ENCODE results near the gene IQGAP2.

Gene IQGAP2

DNA sequence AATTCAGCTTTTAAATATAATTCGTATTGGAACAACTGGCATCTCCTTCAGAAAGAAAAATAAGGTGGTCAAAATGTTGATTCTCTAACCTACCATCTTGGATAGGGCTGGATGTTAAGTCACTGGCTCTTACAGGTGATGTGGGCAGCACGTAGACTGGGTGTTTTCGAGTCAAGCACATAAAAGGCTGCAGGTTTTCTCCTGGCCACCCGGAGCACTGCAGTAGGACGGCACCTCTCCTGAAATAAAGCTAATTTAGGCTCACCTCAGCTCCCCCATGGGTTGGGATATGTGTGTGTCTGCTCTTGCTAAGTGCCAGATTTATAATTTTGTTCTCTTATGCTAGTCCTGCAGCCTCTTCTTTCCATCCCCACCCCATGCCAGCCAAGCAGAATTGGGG, 80.3 kb downstream of the IQGAP2 start:
- no peak for DNase-seq

DNA sequence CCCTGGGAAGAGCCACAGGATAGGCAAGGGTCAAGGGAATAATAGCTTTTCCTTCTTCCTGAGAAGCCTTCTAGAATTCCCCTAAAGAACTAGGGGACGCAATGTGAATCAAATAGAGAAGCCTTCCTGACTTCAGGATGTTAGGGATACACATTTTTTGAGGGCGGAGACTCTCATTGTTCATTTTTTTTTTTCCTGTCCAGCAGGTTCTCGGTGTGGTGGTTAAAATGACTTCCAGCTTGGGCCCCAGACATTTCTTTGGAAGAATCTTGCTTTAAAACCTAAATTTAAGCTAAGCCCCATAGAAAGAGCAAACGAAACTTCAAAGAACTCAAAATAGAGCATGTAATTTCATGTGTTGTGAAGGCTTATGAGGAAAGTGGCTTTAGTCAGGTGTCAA, 80.8 kb downstream of the IQGAP2 start:
- DNase-seq: no peak

DNA sequence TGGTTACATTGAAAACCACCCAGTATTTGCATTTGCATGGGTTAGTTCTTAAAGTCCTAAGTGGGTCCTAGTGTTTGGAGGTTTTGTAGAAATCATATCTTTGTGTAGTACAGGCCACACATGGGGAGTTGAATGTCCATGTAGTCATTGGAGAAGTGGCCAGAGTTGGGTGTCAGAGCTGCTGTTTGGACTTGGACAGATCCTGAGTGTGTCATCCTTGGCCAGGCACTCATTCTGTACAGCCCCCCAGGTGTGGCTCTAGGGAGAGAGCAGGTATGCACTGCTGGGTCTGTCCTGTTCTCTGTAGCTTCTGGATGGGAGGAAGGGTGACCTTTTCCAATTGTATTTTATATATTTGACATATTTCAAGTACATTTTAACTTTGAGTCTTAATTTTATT, 82.4 kb downstream of the IQGAP2 start:
- DNase-seq: no peak

DNA sequence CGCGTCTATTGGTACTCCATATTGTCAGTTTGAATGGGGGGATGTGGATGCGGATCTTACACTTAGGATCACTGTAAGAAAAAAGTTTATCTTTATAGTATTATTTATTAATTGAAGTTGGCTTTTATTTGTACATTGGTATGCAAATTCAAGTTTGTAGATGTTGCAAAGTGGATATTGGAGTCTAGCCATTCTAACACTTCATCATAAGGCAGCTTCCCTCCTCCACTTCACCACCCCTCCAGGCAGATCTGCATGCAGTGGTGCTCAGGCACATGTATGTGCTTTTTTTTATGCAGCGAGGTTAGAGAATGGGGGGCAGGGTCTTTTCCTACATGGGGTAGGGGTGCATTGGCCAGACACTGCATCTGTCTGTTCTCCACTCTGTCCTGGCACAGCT, 84.3 kb downstream of the IQGAP2 start:
- DNase-seq: no peak

DNA sequence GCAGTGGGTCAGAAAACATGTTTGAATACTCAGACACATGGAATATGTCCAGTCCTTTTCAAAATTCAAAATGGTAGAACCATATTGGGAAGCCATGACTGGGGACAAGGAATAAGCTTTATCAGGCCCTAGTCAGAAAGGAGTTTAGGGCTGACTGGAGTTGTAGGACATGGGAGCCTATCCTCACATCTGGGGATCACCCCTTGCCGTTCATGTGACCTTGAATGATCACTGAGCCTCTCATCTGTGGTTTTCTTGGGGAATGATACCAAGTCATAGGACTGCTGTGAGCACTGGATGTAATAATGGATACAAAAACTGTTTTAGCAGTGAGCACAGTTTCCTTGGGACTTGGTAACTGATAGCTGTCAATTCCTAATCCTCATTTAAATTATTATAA, 84.7 kb downstream of the IQGAP2 start:
- no peak for DNase-seq

DNA sequence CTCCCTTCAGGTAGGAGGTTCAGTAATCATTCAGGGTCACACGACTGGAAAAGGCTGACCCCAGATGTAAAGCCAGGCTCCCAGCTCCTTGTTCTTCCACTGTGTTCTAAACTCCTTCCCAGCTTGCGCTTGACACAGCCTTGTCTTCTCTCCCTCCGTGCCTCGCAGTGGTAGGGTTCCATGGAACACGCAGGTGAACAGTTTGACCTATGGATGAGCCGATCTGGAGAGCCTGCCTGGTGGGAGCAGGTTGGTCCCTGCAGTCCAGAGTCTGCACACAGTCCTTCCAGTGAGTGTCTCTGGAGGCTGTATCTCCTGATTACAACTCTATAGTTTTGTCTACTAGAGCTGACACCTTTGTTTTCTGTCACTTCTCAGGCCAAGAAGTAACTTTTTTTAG, 85.9 kb downstream of the IQGAP2 start:
- DNase-seq: no peak

DNA sequence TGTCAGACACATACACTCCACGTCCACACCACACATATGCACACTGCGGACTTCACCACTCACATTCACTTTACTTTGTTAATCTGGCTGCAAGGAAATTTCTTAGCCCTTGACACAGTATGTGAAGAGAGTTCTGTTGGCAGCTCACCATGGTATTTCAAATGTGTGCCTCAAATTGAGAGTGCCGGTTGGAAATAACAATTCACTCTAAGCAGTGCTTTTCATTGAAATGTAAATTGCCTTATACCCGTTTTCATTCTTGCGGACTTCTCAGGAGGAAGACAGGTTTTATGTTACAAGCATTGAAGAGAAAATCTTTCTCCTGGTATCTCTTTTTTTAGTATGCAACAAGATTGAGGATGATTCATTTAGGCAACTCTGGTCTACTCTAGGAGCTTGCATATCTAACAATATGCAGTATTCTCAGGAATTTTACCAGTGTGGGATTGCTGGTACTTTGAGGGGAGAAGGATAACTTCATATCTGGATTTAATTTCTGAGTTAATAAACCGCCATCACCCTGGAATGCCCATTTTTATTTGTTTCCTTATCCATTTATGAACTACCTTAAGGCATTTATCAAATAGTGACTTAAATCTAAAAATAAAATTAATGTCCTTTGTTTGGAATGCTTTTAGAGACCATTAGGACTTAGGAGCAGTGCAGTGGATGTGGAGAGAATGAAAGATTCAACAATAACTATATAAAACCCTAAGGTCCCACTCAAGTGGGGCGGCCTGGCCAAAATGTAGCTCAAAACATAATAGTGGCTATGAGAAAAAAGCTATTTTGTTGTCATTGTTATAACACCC, 87.0 kb downstream of the IQGAP2 start:
- peak; percentile 0 for DNase-seq

DNA sequence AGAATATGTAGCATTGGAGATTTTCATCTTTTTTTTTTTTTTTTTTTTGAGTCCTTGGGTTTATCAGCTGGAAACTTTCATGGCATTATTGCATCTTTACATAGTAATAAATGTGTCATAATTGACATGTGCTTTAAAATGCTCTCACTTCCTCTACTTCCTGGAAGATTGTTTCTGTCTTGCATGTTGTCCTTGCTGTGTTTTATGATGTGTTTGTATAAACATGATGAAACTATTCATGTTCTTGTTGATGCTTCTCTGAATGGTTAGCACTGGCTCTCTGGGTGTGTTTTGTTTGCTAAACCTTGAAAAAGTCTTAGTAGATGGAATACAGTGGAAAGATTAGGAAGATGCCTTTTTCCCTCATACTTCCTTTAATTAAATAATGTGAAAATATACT, 87.9 kb downstream of the IQGAP2 start:
- DNase-seq: no peak

DNA sequence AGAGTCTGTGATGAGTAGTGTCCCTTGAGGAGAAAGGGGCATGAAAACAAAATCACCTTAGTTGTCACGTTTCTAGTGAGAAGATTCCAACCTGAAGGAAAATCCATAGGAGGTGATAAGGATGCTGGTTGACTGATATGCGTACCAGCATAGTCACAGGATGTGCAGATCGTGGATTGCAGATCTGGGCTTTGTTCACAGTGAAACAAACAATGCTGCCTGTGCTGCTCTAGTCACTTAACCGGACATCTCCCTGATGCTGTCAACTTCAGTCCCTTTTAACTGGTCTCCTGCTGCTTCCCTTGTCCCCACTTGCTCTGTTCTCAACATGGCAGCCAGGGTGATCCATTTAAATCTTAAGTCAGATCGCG, 89.7 kb downstream of the IQGAP2 start:
- DNase-seq: no peak

DNA sequence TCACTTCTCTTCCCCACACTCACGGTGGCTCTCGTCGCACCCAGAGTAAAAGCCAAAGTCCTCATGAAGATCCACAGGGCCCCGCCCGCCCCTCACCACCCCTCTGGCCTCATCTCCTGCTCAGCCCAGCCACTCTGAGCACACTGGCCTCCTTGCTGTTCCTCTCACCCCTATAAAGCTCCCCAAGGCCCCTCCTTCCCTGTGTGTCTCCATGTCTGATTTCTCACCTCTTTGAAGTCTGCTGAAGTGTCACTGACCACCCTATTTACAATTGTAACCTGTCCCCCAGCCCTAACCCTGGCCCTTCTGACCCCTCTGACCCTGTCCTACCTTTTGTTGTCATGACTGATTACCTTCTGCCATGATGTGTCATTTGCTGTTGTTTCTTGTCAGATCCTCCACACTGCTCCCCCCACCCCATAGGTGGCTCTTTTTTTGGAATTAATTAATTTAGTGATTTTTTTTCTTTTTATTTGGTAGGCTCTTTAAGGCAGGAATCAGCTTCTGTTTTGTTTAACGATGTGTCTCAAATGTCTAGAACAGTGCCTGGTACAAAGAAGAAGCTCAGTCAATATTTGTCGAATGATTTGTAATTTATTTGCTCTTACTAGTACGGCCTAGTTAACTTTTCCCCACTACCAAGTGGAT, 90.2 kb downstream of the IQGAP2 start:
- DNase-seq: no peak

DNA sequence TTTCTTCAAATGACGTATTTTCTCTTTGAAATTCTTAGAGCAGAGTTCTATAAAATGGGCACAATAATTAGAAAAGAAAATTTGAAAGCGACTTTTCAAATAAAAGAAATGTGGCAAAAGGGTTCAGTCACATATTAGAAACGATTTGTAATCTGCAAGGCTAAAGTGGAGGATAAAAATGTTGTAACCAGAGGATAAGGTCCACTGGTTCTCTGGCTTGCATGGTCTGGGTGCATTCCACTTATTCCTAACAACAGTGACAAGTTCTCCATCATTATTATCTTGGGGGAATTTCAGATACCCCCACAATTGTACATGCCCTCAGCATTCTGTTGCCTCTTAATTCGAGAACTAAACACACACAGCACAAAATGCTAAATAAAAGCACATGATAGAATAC, 91.1 kb downstream of the IQGAP2 start:
- DNase-seq: no peak

DNA sequence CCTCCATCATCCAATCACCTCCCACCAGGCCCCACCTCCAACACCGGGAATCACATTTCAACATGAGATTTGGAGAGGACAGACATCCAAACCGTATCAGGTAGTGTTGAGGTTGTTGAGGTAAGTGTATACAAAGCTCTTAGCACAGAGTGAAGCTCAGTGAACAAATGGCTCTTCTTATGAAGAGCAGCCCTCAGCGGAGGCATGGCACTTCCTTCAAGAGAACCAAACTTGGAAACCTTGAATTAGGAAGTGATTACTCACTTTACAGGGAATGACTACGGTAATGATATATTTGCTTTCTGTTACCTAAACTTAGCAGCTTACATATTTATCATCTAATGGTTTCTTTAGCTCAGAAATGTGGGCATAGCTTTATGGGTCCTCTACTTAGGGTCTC, 92.8 kb downstream of the IQGAP2 start:
- no peak for DNase-seq

DNA sequence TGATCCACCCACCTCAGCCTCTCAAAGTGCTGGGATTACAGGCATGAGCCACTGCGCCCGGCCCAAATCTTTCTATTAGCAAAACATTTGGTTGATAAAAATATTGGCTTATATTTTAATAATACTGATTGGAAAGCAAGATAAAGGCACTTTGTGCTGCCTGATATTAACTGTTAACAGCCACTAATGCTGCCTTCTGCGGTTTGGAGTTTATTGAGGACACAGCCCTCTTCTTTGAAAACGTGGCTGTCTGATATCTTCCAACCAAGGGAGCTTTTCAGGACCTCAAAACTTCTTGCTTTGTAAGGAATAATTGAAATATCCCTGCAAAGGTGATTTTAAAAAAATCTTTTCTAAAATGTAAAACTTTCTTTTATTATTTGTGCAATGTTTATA, 94.0 kb downstream of the IQGAP2 start:
- no peak for DNase-seq

DNA sequence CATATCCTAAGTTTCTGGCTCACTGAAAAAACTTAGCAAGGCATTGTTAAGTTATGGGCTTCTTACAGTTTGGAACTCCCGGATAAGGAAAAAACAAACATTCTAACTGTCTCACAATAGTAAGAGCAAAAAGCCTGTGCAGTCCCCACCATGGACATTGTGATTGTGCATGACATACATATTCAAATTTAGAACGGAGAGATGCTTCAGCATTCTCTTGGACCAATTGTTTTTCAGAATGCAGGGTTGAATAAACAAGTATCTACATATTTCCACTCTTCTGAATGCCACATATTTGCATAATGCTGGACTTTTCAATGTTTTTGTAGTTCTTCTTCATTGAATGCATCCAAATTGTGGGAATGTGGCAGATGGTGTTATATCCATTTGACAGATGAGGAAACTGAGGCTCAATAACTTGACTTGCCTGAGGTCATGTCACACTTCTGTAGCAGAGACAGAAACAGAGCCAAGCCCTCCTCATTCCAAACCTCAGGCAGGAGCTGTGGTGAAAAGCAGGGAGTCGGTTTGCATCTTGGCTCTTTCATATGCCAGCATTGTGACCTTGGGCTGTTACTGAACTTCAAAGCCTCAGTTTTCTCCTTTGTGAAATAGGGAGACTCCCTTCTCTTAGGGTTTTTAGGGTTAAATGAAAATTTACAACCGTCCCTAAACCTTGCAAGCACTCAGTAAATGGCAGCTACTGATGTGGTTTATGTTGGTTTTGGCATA, 95.1 kb downstream of the IQGAP2 start:
- no peak for DNase-seq

DNA sequence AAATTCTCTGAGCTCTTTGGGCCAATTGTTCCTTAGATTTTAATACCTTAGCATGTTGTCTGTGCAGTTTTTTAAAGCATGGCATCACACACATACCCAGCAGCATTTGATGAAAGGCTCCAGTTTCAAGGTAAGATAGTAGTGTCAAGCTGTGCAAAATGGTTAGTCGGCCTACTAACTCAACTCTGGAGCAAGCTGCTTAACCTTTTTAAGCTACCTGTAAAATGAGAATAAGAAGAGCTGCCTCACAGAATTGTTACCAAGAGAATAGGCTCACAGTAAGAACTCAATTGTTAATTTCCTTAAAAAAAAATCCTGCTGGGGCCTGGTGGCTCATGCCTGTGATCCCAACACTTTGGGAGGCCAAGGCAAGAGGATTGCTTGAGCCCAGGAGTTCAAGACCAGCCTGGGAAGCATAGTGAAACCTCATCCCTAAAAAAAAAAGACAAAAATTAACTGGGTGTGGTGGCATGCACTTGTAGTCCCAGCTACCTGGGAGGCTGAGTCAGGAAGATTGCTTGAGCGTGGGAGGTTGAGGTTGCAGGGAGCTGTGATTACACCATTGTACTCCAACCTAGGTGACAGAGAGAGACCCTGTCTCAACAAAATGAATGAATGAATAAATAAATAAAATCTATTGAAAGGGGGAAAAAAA, 96.5 kb downstream of the IQGAP2 start:
- no peak for DNase-seq

DNA sequence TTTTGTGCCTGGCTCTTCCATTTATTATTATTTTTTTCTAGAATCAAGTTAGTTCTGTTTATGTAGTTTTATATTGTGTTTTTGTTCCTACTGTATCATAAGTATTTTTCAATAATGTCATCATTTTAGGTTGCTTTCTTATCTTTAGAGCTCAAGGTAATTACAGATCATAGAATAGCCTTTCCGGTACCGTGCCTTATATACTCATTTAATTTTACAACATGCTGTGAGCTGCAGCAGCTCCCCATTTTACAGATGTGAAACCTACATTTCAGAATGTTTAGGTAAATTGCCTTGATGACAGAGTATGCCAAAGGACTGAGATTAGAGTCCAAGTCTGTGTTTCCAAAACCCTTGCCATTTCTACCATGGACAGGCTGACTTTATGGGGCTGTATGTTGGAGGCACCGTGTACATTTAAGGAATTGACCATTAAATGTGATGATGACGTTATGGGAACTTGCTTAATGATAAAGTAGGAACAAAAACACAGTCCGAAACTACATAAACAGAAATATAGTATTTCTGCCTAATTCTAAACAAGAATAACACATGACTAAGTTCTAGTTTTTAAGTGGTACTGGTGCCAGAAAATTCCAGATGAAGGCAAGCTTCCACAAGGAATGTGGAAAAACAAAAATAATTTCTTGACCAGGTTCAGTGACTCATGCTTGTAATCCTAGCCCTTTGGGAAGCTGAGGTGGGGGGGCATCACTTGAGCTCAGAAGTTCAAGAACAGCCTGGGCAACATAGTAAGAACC, 97.7 kb downstream of the IQGAP2 start:
- DNase-seq: no peak

DNA sequence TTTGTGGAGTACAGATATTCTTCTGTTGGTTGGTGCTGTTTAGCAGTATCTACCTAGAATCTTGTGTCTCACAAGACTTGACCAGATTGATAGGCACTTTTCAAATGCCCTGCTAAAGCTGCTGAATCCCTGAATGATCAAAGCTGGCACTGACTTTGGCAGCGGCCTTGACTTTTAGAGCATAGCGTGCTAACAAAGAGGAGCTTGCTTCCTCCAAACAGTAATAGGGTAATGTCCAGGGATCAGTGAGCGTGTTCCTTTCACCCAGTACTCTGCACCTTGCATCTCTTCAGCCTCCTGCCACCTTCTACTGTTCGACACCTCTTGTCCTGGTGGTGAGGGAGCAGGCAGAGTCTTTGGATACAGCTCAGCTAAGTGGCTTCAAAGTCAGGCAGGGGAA, 100.8 kb downstream of the IQGAP2 start:
- no peak for DNase-seq

DNA sequence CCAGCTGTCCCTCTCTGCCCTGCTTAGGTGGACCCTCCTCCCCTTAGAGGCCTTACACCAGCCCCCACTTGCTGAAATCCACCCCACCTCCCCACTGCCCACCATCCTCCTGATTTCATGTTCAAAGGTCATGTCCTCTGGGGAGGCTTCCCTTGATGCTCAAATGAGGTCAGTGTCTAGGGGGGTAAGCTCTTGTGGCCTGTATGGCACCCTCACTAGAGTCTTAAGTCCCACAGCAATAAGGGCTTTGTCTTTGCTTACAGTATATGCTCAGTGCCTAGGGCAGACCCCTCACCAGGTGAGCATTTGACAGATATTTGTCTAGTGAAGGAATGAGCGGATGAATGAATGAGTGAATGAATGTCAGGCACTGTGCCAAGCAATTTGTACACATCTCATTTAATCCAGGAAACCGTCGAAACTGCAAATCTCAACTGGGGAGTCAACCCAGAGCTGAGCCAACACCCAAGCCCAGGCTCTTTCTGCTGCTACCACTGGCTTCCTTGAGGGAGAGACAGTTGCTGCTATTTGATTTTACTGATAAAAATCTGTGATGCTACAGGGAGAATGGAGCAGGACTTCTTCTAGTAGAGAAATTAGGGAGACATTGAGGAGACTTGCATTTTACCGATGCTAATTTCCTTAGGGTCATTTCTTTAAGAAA, 101.9 kb downstream of the IQGAP2 start:
- no peak for DNase-seq

DNA sequence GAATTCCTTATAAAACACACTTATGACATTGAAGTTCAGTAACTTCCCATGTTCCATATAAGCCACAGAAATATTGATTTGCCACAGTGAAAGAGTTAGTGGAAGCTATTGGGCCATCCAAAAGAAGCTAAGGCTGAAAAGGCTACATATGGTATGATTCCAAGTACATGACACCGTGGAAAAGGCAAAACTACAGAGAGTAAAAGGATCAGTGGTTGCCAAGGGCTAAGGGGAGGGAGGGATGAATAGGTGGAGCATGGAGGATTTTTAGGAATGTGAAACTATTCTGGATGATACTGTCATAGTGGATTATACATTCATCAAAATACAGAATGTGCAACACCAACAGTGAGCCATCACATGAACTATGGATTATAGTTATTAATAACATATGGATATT, 110.4 kb downstream of the IQGAP2 start:
- DNase-seq: no peak

DNA sequence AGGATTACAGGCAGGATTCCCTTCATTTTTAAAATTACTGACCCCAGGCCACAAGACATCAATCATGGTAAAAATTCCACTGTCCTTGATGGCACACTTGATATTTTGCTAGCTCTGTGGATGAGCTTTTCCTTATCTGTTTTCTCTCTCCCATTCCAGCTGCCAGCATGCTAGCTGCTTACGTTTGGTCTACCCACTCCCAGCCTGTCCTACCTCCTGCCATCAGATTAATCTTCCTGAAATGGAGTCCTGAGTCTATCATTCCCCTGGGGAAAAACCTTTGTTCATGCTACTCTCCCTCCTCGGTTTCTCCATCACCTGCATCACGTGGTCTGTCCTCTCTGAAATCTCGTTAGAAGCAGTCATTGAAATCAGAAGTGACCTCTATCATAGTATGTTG, 111.2 kb downstream of the IQGAP2 start:
- no peak for DNase-seq

DNA sequence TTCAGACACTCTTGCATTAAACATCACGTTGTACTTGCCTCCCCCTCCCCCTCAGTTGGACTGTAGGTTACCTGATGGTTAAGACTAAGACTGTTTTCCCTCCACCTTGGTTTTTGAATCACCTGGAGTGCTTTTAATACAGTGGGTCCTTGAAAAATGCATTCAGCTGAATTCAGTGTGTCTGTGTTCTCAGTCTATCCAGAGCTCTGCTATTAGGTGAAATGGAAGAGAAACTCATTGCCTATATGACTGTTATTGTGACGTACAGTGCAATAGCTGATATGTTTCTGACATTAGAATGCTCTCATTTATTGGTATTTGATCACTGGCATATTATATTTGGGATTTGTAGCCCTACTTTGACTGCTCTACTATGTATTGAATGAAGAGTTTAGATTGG, 111.6 kb downstream of the IQGAP2 start:
- DNase-seq: no peak

DNA sequence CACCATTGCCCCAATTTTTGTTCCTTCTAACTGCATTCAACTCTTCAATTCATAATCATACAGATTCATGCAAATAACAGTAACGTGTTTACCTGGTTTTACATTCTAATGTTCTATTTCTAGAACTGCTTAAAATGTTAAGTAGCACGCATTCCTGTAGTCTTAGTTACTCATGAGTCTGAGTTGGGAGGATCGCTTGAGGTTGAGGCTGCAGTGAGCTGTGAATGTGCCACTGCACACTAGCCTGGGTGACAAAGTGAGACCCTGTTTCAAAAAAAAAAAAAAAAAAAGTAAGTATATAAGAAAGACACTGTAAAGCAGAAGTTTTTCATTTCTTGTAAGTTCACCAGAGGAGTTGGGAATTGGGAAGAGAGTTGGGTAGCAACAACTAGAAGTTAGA, 114.2 kb downstream of the IQGAP2 start:
- no peak for DNase-seq

Data from midbrain (tissue), 1 donor.